ENCODE results near the gene SLC2A6. TPM values are rescaled to one million over a fixed set of nuclear protein-coding genes. Genes with fewer than 3 reads are reported as not detected.

SLC2A6 gene
- polyA plus RNA-seq, 1 of the 3 experiments (the other 2 are of a cell fraction), result 5.2 TPM

DNA sequence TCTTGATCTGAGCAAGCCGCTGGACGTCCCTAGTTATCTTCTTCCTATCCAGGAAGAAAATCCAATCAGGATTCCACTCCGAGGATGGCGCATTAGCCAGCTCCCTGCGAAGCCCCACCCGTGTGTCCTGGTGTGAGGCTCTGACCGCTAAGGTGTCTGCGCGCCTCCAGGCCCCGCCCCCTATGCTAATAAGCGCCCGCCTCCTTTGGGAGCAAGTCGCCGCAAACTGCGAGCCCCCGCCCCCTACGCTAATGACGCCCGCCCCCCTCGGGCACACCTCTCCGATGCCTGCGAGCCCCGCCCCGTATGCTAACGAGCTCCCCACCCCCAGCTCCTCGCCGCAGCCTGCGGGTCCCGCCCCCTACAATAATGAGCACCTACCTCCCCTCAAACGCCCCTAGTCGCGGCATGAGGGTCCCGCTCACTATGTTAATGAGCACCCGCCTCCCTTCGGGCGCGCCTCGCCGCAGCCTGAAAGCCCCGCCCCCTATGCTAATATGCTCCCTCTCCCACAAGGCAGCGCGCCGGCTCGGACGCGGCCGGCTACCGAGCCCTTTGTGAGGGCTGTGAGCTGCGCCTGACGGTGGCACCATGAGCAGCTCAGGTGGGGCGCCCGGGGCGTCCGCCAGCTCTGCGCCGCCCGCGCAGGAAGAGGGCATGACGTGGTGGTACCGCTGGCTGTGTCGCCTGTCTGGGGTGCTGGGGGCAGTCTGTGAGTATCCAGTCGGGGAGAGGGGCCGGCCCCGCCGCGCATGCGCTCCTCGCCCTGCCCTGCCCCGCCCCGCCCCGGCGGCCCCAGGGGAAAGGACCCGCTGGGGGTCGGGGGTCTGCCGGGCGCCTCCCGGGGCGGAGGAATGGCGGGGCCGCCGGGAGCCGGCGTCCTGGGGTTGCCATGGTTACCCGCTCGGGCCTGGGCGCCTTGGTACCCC, 19.2 kb downstream of the SLC2A6 start, which contains the start of gene CACFD1:
TSS of gene CACFD1 (plus strand) at position 503 of the 929 bp plus-strand sequence. CDS start at position 592, 89 bp downstream.
- Histone ChIP-seq H3K79me2 (ENCODE audit: insufficient read depth) (no peaks in the 10 kb centered on the region), H3K4me1 (ENCODE audit: control insufficient read depth in 1 of 2, insufficient read depth in 2 of 2, low read depth in 1 of 2, low read length in 1 of 2) (peaks cover 0 to 25% of the 10 kb centered on the region in 2 experiments; a peak in 1 of 4 replicates), H3K9me2 (no peaks in the 10 kb centered on the region), H3K36me3 (replicated peaks in 1 of 2; ENCODE audit: control insufficient read depth in 1 of 2, insufficient read depth in 2 of 2, low read length in 1 of 2) (peaks cover 0 to 5% of the 10 kb centered on the region in 2 experiments), H3K9me3 (no peaks in the 10 kb centered on the region), H3F3A (replicated peaks; ENCODE audit: insufficient read depth) (peaks cover 2% of the 10 kb centered on the region), H4K20me1 (ENCODE audit: insufficient read depth) (no peaks in the 10 kb centered on the region), H3K4me3 (ENCODE audit: low read depth in 2 of 2, low read length in 1 of 2) (peak within 1 kb of the TSS; percentile 78 to 85), H3K4me2 (peak within 1 kb of the TSS; percentile 93), H3K9ac (peak within 1 kb of the TSS; percentile 93), H3K27ac (ENCODE audit: low read depth in 2 of 2, low read length in 1 of 2) (peak within 1 kb of the TSS; percentile 86 to 99), H2AFZ (ENCODE audit: low read depth) (peak within 1 kb of the TSS; percentile 91), H3K27me3 (ENCODE audit: insufficient read depth) (no peaks in the 10 kb centered on the region)
- POLR2A ChIA-PET, result interaction anchor here (0.8 to 2.0 kb wide), 11 partner anchors 8 to 176 kb away, joined by 3 to 15 read pairs (median 4); partner anchors contain the start of genes DBH, MED22, REXO4 and RPL7A
- DNase-seq, result peak; percentile 98
- WGBS (ENCODE audit: low lambda C conversion rate), result 0% methylated on average over 3 of the region's 86 CpGs
- CTCF ChIA-PET, result interaction anchor here (0.9 to 1.7 kb wide), 4 partner anchors 10 to 272 kb away, joined by 3 to 8 read pairs (median 4); partner anchors contain the start of gene SLC2A6
- TF ChIP-seq FOXM1 (IDR thresholded peaks at IDR 0.05; ENCODE audit: low read depth), result no peak
- TF ChIP-seq MXI1 (IDR thresholded peaks at IDR 0.05; ENCODE audit: low read depth, low read length), result peak; percentile 49; the same call in 1 of the 2 replicates
- TF ChIP-seq RCOR1 (IDR thresholded peaks at IDR 0.05; ENCODE audit: low read length), result no peak
- TF ChIP-seq RXRA (IDR thresholded peaks at IDR 0.05; ENCODE audit: borderline replicate concordance, low read depth), result no peak
- no peak; the same call in 1 of the 2 replicates for TF ChIP-seq SIN3A (IDR thresholded peaks at IDR 0.05; ENCODE audit: borderline replicate concordance, low read depth, low read length)
- TF ChIP-seq, protein P1, sequence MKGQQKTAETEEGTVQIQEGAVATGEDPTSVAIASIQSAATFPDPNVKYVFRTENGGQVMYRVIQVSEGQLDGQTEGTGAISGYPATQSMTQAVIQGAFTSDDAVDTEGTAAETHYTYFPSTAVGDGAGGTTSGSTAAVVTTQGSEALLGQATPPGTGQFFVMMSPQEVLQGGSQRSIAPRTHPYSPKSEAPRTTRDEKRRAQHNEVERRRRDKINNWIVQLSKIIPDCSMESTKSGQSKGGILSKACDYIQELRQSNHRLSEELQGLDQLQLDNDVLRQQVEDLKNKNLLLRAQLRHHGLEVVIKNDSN (IDR thresholded peaks at IDR 0.05; ENCODE audit: borderline replicate concordance, low read depth), result no peak
- TF ChIP-seq, protein P2, sequence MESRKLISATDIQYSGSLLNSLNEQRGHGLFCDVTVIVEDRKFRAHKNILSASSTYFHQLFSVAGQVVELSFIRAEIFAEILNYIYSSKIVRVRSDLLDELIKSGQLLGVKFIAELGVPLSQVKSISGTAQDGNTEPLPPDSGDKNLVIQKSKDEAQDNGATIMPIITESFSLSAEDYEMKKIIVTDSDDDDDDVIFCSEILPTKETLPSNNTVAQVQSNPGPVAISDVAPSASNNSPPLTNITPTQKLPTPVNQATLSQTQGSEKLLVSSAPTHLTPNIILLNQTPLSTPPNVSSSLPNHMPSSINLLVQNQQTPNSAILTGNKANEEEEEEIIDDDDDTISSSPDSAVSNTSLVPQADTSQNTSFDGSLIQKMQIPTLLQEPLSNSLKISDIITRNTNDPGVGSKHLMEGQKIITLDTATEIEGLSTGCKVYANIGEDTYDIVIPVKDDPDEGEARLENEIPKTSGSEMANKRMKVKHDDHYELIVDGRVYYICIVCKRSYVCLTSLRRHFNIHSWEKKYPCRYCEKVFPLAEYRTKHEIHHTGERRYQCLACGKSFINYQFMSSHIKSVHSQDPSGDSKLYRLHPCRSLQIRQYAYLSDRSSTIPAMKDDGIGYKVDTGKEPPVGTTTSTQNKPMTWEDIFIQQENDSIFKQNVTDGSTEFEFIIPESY (IDR thresholded peaks at IDR 0.05; ENCODE audit: borderline replicate concordance, low read depth), result no peak
- TF ChIP-seq, protein P3, sequence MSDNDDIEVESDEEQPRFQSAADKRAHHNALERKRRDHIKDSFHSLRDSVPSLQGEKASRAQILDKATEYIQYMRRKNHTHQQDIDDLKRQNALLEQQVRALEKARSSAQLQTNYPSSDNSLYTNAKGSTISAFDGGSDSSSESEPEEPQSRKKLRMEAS (IDR thresholded peaks at IDR 0.05; ENCODE audit: low read depth), result peak; percentile 3; the same call in 1 of the 2 replicates
- no peak for TF ChIP-seq CHD2 (IDR thresholded peaks at IDR 0.05; ENCODE audit: low read length, partially characterized antibody)
- no peak for TF ChIP-seq EZH2phosphoT487 (IDR thresholded peaks at IDR 0.05; ENCODE audit: borderline replicate concordance, low read depth)
- TF ChIP-seq RFX5 (IDR thresholded peaks at IDR 0.05; ENCODE audit: low read length), result no peak
- no peak for TF ChIP-seq GATA2 (CRISPR knock-in tag; IDR thresholded peaks at IDR 0.05)
- TF ChIP-seq TCF12 (IDR thresholded peaks at IDR 0.05), result no peak
- TF ChIP-seq JUND (IDR thresholded peaks at IDR 0.05), result no peak
- no peak for TF ChIP-seq EP300 (IDR thresholded peaks at IDR 0.05; ENCODE audit: borderline replicate concordance in 1 of 2, low read depth in 1 of 2, low read length in 1 of 2)
- no peak for TF ChIP-seq FOXJ3 (CRISPR knock-in tag; IDR thresholded peaks at IDR 0.05)
- TF ChIP-seq NFIC (IDR thresholded peaks at IDR 0.05; ENCODE audit: borderline replicate concordance), result no peak
- TF ChIP-seq, protein P4, sequence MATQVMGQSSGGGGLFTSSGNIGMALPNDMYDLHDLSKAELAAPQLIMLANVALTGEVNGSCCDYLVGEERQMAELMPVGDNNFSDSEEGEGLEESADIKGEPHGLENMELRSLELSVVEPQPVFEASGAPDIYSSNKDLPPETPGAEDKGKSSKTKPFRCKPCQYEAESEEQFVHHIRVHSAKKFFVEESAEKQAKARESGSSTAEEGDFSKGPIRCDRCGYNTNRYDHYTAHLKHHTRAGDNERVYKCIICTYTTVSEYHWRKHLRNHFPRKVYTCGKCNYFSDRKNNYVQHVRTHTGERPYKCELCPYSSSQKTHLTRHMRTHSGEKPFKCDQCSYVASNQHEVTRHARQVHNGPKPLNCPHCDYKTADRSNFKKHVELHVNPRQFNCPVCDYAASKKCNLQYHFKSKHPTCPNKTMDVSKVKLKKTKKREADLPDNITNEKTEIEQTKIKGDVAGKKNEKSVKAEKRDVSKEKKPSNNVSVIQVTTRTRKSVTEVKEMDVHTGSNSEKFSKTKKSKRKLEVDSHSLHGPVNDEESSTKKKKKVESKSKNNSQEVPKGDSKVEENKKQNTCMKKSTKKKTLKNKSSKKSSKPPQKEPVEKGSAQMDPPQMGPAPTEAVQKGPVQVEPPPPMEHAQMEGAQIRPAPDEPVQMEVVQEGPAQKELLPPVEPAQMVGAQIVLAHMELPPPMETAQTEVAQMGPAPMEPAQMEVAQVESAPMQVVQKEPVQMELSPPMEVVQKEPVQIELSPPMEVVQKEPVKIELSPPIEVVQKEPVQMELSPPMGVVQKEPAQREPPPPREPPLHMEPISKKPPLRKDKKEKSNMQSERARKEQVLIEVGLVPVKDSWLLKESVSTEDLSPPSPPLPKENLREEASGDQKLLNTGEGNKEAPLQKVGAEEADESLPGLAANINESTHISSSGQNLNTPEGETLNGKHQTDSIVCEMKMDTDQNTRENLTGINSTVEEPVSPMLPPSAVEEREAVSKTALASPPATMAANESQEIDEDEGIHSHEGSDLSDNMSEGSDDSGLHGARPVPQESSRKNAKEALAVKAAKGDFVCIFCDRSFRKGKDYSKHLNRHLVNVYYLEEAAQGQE (IDR thresholded peaks at IDR 0.05; ENCODE audit: low read depth, low read length), result no peak
- TF ChIP-seq, protein P5, sequence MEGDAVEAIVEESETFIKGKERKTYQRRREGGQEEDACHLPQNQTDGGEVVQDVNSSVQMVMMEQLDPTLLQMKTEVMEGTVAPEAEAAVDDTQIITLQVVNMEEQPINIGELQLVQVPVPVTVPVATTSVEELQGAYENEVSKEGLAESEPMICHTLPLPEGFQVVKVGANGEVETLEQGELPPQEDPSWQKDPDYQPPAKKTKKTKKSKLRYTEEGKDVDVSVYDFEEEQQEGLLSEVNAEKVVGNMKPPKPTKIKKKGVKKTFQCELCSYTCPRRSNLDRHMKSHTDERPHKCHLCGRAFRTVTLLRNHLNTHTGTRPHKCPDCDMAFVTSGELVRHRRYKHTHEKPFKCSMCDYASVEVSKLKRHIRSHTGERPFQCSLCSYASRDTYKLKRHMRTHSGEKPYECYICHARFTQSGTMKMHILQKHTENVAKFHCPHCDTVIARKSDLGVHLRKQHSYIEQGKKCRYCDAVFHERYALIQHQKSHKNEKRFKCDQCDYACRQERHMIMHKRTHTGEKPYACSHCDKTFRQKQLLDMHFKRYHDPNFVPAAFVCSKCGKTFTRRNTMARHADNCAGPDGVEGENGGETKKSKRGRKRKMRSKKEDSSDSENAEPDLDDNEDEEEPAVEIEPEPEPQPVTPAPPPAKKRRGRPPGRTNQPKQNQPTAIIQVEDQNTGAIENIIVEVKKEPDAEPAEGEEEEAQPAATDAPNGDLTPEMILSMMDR (IDR thresholded peaks at IDR 0.05), result no peak
- TF ChIP-seq, protein P6, sequence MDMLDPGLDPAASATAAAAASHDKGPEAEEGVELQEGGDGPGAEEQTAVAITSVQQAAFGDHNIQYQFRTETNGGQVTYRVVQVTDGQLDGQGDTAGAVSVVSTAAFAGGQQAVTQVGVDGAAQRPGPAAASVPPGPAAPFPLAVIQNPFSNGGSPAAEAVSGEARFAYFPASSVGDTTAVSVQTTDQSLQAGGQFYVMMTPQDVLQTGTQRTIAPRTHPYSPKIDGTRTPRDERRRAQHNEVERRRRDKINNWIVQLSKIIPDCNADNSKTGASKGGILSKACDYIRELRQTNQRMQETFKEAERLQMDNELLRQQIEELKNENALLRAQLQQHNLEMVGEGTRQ (IDR thresholded peaks at IDR 0.05; ENCODE audit: borderline replicate concordance, low read depth, low read length), result no peak
- no peak for TF ChIP-seq ELF1 (IDR thresholded peaks at IDR 0.05)
- no peak for TF ChIP-seq TEAD4 (IDR thresholded peaks at IDR 0.05; ENCODE audit: borderline replicate concordance, insufficient read depth)

Data from SK-N-SH (cell line).